ENCODE results near the gene DLG4. TPM values are rescaled to one million over a fixed set of nuclear protein-coding genes. Genes with fewer than 3 reads are reported as not detected.
"Not testable (repeated sequence)": the region's sequence is repeated elsewhere in the genome, so short reads cannot be mapped to it uniquely, and the experiment has no call there.

The DLG4 gene
- total RNA-seq, 2 donors from 2014 or later, result 20.8 to 21.2 TPM

GRCh38 chr17:7203391-7203790 lies 16.2 kb downstream of the DLG4 start:
- DNase-seq (ENCODE audit: low spot score), result no peak
- intact Hi-C loops (cut with DNase I), result no loop called here

DNA sequence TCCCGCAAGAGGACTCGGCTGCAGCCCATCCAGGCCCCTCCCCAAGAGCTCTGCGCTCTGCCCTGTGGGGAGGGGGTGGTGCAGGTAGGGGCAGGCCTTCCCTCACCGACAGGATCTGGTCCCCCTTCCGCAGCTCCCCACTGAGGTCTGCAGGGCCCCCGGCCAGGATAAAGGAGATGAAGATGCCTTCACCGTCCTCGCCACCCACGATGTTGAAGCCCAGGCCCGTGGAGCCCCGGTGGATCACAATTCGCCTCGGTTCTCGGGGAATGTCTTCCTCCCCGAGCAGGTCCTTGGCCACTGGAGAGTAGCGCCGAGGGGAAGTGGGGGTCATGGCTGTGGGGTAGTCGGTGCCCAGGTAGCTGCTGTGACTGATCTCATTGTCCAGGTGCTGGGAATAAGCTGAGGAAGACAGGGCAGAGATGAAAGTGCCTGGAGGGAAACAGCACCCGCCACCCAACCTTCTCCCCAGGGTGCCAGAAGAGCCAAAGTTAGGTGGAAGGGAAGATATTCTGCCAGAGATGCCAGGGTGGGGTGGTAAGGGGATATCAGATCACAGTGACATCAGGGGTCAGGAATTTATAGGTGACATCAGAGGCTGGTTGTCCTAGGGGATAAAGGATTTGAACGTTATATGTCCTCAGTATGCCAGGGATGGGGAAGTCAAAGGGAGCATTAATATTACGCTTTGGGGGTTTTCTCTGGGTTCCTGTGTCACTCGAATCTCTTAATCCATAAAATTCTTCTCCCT lies 22.8 kb downstream of the DLG4 start:
- DNase-seq (ENCODE audit: low spot score), result no peak
- intact Hi-C loops (cut with DNase I), result no loop called here

DNA sequence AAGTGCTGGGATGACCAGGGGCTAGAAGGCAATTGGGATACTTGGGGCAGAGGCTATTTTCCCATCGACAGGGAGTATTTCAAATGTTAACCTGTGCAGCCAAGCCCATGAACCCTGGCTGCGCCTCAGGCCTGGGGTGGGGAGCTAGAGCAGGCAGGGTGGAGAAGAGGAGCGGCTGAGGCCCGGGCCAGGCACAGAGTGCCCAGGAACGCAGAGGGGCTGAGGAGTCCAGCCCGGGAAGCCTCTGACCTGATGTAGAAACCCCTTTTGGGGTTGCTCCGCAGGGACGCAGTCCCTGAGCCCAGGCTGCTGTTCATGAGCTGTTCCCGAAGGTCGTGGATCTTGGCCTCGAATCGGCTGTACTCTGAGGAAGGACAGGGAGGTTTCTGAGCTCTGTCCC lies 23.7 kb downstream of the DLG4 start:
- intact Hi-C loops (cut with DNase I), result no loop called here

GRCh38 chr17:7192271-7192937 lies 27.2 kb downstream of the DLG4 start:
- no peak for DNase-seq (ENCODE audit: low spot score)
- intact Hi-C loops (cut with DNase I), result no loop called here

More for the DNA sequence above, 23.7 kb downstream of the DLG4 start:
- no peak for DNase-seq (ENCODE audit: low spot score)

DNA sequence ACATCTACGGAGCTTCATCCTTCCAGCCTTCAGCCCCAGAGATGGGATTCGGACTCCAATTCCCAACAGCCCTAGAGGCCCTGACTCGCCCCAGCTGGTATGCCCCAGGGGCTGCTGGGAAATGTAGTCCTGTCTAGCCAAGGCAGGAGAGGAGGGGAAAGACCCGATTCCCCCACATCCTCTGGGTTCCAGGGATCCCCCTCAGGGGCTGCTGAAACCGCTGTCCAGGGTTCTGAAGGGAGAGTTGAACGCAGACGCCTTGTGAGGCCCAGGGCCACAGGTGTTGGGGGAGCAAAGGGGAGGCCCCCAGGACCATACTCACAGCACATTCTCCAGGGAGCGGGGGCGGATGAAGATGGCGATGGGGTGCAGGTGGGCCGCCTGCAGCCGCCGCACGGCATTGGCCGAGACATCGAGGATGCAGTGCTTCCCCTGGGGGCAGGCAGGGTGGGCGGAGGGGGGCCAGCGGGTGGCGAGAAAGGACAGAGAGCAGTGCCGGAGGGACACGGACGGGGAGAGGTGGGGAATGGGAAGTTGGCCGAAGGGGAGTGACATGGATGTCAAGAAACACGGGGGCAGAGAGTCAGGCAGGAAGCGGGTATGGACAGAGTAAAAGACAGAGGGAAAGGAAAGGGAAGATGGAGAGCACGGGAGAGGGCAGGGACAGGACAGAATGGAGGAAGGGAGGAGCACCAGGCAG lies 27.9 kb downstream of the DLG4 start:
- intact Hi-C loops (cut with DNase I), result no loop called here
- no peak for DNase-seq (ENCODE audit: low spot score)

DNA sequence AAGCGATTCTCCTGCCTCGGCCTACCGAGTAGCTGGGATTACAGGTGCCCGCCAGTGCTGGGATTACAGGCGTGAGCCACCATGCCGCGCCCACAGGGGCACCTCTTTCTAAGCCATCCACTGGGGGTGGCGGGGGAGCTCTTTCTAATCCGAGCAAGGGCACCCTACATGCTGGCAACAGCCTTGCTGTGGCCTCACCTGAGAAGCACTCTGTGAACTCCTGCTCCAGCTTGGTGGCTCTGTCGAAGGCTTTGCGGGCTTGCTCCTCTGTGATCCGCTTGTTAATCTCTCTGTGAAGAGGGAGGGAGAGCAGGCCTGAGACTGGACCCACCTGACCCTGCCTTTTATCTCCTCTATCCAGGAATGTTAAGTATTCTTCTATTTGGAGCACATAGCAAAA lies 28.6 kb downstream of the DLG4 start:
- DNase-seq (ENCODE audit: low spot score), result no peak
- intact Hi-C loops (cut with DNase I), result no loop called here

DNA sequence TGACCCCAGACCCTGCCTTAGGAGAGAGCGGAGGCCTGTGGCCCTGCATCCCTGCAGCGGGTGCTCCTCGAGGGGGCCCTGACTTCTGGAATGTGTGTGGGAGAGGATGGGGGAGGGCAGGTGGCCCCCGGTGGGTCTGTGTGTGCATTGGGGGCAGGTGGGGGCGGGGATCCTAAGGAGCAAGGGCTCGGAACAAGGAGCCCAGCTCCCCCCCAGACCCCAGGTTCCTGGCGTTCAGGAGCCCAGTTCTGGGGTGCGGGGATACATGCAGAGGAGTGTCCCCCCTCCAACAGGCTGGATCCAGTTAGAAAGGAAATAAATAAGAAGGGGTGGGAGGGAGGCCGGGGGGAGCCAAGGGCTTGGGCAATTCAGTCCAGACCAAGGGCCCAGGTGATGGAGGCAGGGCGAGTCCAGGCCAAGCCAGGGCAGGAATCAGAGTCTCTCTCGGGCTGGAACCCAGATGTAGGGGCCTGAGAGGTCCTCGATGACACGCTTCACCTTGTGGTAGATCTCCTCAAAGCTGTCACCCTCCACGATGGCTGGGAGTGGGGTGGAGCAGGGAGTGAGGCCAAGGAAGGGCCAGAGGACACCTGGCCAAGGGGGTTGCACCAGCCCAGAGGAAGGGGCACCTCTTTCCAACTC lies 29.2 kb downstream of the DLG4 start:
- intact Hi-C loops (cut with DNase I), result no loop called here
- no peak for DNase-seq (ENCODE audit: low spot score)

DNA sequence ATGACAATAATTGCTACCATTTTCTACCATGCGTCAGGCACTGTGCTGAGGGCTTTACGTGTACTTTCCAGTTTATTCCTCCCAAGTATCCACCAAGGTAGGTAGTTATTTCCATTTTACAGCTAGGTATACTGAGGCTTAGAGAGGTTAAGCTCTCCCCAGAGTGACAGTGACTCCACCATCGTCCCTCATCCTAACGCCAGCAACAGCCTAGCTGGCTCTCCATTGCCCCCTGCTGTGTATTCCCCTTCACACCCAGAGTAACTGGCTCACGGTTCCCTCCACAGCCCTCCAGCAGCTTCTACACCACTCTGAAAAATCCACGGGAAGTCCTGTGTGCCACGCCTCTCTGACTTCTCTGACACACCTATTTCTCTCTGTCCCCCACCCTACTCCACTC lies 33.4 kb downstream of the DLG4 start:
- no peak for DNase-seq (ENCODE audit: low spot score)
- intact Hi-C loops (cut with DNase I), result no loop called here

DNA sequence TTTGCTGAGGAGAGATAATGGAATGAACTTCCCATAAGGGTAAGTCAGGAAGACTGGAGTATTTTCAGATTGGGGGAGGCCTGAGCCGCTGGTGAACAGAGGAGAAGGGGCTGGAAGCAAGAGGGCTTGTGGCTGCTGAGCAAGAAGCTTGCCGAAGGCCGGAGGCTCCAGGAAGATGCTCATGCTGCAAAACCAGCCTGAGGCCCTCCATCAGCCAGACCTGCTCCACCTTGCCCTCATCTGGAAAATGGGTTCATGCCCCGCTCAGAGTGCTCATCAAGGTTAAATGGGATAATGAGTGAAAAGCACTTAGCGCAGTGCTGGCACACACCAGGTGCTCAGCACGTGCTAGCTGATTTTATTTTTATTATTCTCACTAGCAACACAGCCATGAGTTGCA lies 35.0 kb downstream of the DLG4 start:
- intact Hi-C loops (cut with DNase I), result no loop called here

DNA sequence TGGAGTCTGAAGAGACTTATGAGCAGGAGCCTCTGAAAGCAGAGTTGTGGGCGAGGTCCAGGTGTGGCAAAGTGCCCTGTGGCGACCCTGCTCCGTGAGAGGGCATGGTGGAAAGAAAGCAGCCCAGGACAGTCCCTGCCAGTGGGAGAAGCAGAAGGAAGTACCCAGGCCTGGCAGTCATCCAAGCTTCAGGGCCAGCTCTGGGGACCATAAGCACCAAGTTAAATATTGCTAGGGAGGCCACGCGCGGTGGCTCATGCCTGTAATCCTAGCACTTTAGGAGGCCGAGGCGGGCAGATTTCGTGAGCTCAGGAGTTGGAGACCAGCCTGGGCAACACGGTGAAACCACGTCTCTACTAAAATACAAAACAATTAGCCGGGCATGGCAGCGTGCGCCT lies 35.5 kb downstream of the DLG4 start:
- no peak for DNase-seq (ENCODE audit: low spot score)
- intact Hi-C loops (cut with DNase I), result no loop called here

More for the DNA sequence above, 35.0 kb downstream of the DLG4 start:
- no peak for DNase-seq (ENCODE audit: low spot score)

DNA sequence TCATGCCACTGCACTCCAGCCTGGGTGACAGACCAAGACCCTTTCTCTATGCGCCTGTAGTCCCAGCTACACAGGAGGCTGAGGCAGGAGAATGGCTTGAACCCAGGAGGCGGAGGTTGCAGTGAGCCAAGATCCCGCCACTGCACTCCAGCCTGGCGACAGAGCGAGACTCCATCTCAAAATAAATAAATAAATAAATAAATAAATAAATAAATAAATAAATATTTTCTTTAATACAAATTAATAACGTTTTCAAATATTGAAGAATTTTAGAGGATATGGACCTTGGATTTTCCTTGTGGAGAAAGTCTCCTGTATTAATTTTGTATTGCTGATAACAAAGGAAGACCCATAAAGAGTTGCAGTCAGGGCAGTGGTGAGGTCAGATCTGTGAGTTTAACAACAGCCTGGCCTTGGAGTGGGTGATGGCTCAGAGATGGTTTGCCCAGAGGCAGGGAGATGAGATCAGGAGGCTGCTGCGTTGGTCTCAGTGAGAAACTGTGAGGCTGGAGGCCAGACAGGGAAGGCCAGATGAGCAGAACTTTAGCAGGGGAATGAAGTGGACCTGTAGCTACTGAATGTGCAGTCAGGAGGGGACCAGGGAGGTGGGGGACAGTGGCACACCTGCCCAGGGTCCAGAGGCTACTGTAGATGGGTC lies 36.1 kb downstream of the DLG4 start:
- DNase-seq (ENCODE audit: low spot score), result no peak
- intact Hi-C loops (cut with DNase I), result no loop called here

GRCh38 chr17:7182101-7182500 lies 37.5 kb downstream of the DLG4 start:
- DNase-seq (ENCODE audit: low spot score); intact Hi-C loops (cut with DNase I): not testable (repeated sequence)

- DNase-seq (ENCODE audit: low spot score), result peak; percentile 53
- intact Hi-C loops (cut with DNase I), result no loop called here
These were observed 40.0 kb downstream of the DLG4 start, which contains the start of gene ASGR1 for GRCh38 chr17:7179317-7180254. Gene ASGR1, minus strand, starts transcription at chr17:7179370. Its CDS starts 807 bp downstream, at chr17:7178563.

DNA sequence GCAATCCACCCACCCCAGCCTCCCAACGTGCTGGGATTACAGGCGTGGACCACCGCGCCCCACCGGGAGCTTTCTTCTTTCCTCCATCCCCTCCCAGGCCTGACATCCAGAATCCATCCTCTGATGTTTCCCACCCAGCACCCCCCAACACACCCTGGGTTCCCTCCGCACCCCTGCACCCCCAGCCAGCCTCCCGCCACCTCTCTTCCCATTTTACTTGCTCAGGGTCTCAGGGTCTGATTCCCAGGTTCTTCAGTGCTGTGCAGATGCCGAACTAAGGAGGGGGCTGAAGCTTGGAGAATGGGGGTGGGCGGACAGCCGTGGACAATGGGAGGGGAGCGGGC lies 40.7 kb downstream of the DLG4 start:
- peak; percentile 49 for DNase-seq (ENCODE audit: low spot score)
- intact Hi-C loops (cut with DNase I), result no loop called here

- intact Hi-C loops (cut with DNase I), result no loop called here
- DNase-seq (ENCODE audit: low spot score), result peak; percentile 56
These were observed 41.6 kb downstream of the DLG4 start for GRCh38 chr17:7177954-7178477.

- DNase-seq (ENCODE audit: low spot score), result peak; percentile 87
- intact Hi-C loops (cut with DNase I), result no loop called here
These were observed 42.3 kb downstream of the DLG4 start for GRCh38 chr17:7177191-7177953.

DNA sequence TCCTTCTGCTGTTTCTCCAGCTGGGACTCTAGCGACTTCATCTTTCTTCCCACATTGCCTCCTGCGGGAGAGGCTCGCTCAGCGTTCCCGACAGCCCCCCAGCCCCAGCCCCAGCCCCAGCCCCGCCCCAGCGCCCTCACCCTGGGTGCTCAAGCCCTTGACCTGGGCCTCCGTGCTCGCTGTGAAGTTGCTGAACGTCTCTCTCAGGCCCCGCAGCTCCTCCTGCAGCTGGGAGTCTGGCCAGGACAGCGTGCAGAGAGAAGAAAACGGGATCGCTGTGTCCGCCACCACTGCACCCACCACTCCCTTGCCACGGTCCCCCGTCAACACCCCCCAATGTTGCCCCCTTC lies 42.8 kb downstream of the DLG4 start:
- peak; percentile 60 for DNase-seq (ENCODE audit: low spot score)
- intact Hi-C loops (cut with DNase I), result no loop called here

Data from posterior vena cava (tissue), 2 donors.